Psoas muscle (tissue), 8 donors: ENCODE results near the gene PAM16. TPM values are rescaled to one million over a fixed set of nuclear protein-coding genes. Genes with fewer than 3 reads are reported as not detected.
A peak's percentile ranks its signal among the peaks of the same experiment; 100 is the strongest.
"Not testable (repeated sequence)": the region's sequence is repeated elsewhere in the genome, so short reads cannot be mapped to it uniquely, and the experiment has no call there.

Experiments used
- ATAC-seq, 4 donors: fragments of 200-7000 bp; cut with Tn5 transposase; one replicate each; pipeline ENCODE4 v1.9.1; 2020; ENCODE audit warnings: moderate library complexity in 3 of 4, mild to moderate bottlenecking in 2 of 4
- DNase-seq, 2 donors: peaks; one replicate each; pipeline ENCODE4 v3.0.0-alpha.2; 2020
- H3K27ac ChIP-seq: fragments of 200-600 bp; one replicate; pipeline ENCODE4 v1.8.0; 2022
- H3K27me3 ChIP-seq, 3 donors: fragments of 200-600 bp in 1 of 3; one replicate each; pipeline versions ENCODE4 v1.6.1 to v1.8.0; 2013 to 2022; ENCODE audit warnings: low read length in 2 of 3, mild to moderate bottlenecking in 2 of 3, moderate library complexity in 1 of 3; ENCODE audit not compliant: insufficient read depth in 3 of 3
- H3K36me3 ChIP-seq, 2 donors: fragments of 200-600 bp in 1 of 2; one replicate each; pipeline versions ENCODE4 v1.6.1 to v1.8.0; 2013 to 2022; ENCODE audit warnings: low read depth in 1 of 2, mild to moderate bottlenecking in 1 of 2, moderate library complexity in 1 of 2; ENCODE audit not compliant: insufficient read depth in 1 of 2
- H3K4me1 ChIP-seq: fragments of 200-600 bp; one replicate; pipeline ENCODE4 v1.8.0; 2022
- H3K4me3 ChIP-seq: fragments of 200-600 bp; one replicate; pipeline ENCODE4 v1.8.0; 2022; ENCODE audit warnings: mild to moderate bottlenecking
- H3K9me3 ChIP-seq: fragments of 200-600 bp; one replicate; pipeline ENCODE4 v1.8.0; 2022
- WGBS, 3 donors: extraction: QIAGEN DNeasy Blood & Tissue Kit; methylation state at CpG; one replicate each; pipeline versions ENCODE4 v1.1.6 to v1.1.7; 2013; 5-methylcytosine and 5-hydroxymethylcytosine counted together
- intact Hi-C, 2 donors: fragments of 100-400 bp; cut with DNase I; formaldehyde crosslinking; loops; one replicate each; pipeline versions ENCODE4 v1.11.0 to v1.14.2; 2022
- polyA plus RNA-seq, 3 donors: library from polyadenylated mRNA; stranded (reverse); fragments of 200-250 nt; gene quantifications; one replicate each; pipeline ENCODE4 v1.2.3, GENCODE V29; 2013
- total RNA-seq, 4 donors: library from RNA; stranded (reverse); fragmentation: NEBNext Ultra II Directional in 2 of 4; extraction: Animal tissue kit (Norgen Biotek cat#: 25700) in 2 of 4; gene quantifications; one replicate each; pipeline versions ENCODE4 v1.2.1 to v1.2.4, GENCODE V29; 2021 to 2023
- TF ChIP-seq, protein P1 (sequence below): fragments of 200-600 bp; IDR thresholded peaks from one replicate; pipeline ENCODE4 v1.8.0; 2022; ENCODE audit warnings: antibody characterized with exemption
- donor health status: healthy with polysubstance abuse.
- donor health status: DM: no; HTN: no; CAD: no; lungs with moderate emphysema.
- donor health status: Bipolar disorder and iron deficiency.
- donor health status: healthy.
- donor health status: DM: yes; HTN: yes; CAD: no.
- donor health status: DM: no; HTN: no; CAD: no.
- donor health status: DM: no; HTN: no; CAD: no.
- donor health status: DM: yes; HTN: yes; CAD: no.

PAM16 gene
- total and polyA plus RNA-seq, 7 donors, result 60.5 to 163 (median 84.2) TPM

DNA sequence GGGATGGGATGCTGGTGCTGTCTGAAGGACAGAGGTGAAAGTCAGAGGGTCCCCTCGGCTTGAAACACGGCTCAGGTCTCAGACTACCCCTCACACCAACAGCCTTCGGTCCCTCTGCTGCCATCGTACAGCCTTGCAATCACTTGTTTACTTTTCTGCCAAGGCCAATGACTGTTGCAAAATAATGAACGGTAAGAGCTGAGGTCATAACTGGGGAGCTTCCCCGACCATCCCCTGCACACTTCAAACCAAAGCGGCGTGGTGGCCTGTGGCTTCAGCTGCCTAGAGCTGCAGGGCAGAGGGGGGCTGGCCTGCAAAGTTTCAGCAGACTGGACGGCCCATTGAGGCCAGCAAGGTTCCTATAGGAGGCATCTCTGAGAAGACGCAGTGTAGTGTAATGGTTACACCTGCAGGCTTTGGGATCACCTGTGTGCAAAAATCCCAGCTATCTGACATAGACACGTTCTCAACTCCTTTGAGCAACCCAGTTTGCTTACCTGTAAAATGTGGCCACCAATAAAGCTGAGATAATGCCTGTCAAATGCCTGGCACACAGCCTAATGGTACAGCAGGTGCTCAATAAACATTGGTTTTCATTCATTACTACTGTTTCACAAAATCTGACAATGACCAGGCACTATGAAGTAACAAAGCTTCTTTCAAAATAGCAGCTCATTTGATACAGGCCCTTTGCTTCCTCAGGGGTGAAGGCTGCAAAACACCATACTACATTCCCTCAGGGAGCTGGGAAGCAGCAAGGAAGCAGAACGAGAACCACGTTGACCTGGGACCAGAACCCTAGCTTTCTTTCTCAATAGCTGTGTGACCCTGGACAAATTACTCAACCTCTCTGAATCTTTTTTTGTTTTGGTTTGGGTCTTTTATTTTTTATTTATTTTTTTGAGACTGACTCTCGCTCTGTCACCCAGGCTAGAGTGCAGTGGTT, 5.0 kb downstream of the PAM16 start:
- peak; percentile 11 to 21 (median 18) for ATAC-seq
- H3K9me3 ChIP-seq, result no peaks in the 10 kb centered on the region
- 69 to 81% (median 70%) methylated on average over 14 of the region's 14 CpGs for WGBS, 3 donors
- no peak for DNase-seq
- no peaks in the 10 kb centered on the region for H3K27me3 ChIP-seq
- peaks cover 47% of the 10 kb centered on the region for H3K4me1 ChIP-seq
- peak overlapping the region; percentile 48 for H3K27ac ChIP-seq
- peaks cover 0 to 5% of the 10 kb centered on the region in 2 donors for H3K36me3 ChIP-seq
- TF ChIP-seq, protein P1, sequence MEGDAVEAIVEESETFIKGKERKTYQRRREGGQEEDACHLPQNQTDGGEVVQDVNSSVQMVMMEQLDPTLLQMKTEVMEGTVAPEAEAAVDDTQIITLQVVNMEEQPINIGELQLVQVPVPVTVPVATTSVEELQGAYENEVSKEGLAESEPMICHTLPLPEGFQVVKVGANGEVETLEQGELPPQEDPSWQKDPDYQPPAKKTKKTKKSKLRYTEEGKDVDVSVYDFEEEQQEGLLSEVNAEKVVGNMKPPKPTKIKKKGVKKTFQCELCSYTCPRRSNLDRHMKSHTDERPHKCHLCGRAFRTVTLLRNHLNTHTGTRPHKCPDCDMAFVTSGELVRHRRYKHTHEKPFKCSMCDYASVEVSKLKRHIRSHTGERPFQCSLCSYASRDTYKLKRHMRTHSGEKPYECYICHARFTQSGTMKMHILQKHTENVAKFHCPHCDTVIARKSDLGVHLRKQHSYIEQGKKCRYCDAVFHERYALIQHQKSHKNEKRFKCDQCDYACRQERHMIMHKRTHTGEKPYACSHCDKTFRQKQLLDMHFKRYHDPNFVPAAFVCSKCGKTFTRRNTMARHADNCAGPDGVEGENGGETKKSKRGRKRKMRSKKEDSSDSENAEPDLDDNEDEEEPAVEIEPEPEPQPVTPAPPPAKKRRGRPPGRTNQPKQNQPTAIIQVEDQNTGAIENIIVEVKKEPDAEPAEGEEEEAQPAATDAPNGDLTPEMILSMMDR, result no peak
- intact Hi-C loops, result no loop called here
- H3K4me3 ChIP-seq, result no peak overlapping the region

DNA sequence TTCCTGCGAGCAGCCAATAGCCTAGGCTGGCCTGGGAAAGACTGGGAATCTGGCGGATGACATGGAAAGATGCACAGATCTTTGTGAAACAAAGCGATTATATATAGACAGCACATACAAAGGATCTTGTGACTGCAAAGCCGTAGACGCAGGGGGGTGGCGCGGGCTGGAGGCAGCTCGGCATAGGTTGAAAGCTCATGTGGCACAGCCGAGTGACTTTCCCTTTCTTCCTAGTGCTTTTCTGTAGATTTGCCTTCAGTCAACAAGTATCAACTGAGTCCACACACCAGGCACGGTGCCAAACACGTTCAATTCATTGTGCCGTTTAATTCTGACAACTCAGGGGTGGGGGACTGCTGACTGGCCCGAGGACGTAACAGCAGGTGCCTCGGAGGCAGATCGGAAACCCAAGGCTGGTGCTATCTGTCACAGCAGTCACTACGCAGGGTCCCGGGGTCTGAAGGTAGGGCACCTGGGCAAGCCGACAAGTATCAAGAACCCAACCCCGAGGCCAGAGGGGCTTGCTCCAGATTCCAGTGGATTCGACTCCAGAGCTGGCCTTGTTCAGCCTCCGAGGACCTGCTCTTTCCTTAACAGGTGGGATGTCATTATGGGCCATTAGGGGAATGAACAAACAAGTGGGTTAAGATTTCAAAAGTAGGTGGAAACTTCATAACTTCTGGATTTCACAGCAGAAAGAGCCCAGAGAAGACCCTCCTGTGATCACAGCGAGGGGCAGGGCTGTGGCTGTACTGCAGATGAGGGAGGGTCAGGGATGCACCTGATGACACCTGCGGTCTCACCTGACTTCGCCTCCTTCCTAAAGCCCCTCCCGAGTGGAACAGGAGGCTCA, 5.9 kb downstream of the PAM16 start:
- H3K4me1 ChIP-seq, result peaks cover 44% of the 10 kb centered on the region
- TF ChIP-seq, protein P1, result no peak
- H3K4me3 ChIP-seq, result no peak overlapping the region
- intact Hi-C loops, result no loop called here
- ATAC-seq (peak in 1 of 4 donors; percentile 14), DNase-seq (no peak)
- no peaks in the 10 kb centered on the region for H3K9me3 ChIP-seq
- H3K27me3 ChIP-seq, result no peaks in the 10 kb centered on the region
- WGBS, 3 donors, result 74 to 85% (median 79%) methylated on average over 26 of the region's 26 CpGs
- peak overlapping the region; percentile 48 for H3K27ac ChIP-seq
- H3K36me3 ChIP-seq, result peaks cover 2 to 13% of the 10 kb centered on the region in 2 donors

DNA sequence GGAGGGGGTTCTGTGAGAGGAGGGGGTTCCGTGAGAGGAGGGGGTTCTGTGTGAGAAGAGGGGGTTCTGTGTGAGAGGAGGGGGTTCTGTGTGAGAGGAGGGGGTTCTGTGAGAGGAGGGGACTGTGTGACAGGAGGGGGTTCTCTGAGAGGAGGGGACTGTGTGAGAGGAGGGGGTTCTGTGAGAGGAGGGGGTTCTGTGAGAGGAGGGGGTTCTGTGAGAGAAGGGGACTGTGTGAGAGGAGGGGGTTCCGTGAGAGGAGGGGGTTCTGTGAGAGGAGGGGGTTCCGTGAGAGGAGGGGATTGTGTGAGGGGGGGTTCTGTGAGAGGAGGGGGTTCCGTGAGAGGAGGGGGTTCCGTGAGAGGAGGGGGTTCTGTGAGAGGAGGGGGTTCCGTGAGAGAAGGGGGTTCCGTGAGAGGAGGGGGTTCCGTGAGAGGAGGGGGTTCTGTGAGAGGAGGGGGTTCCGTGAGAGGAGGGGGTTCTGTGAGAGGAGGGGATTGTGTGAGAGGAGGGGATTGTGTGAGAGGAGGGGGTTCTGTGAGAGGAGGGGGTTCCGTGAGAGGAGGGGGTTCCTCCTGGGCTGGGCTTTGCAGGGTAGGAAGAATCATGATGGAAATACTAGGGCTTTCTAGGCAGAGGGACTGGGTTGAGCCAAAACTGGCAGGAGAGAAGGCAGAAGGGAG, 6.7 kb downstream of the PAM16 start:
- intact Hi-C loops, ATAC-seq: not testable (repeated sequence)
- 49 to 56% (median 50%) methylated on average over 8 to 9 of the region's 10 CpGs for WGBS, 3 donors

DNA sequence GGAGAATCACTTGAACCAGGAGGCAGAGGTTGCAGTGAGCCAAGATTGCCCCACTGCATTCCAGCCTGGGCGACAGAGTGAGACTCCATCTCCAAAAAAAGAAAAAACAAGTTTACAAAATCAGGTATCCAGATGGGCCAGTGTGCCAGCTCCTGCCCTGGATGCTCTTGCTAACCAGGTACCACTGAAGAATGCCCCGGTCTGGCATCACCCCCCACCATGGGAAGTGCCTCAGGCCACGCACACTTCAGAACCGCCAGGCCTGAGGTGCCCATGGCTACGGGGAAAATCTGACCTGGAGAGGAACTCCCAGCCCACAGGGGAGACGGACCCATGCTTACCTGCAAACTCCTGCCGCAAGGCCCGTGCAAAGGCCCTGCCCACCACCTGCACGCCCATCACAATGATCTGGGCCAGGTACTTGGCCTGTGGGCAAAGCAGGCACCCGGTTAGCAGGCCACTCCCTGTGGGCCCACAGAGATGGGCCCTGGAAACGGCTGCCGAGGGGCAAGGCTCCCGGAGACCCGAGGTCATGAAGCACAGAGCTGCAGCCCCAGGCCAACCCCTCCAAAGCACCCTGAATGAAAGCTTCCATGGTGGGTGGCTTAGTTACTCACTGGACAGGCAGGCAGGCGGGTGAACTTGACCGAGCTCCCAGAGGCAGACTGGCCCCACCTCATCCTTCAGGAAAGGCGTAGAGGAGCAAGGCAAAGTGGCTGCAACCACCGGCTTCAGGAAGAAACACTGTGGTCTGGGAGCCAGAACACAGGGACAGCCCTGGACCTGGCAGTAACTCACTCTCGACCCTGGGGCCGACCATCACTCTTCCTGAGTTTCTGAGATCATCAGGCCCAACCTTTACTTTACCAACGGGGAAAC, 8.0 kb downstream of the PAM16 start:
- no peak overlapping the region for H3K4me3 ChIP-seq
- DNase-seq, result no peak
- TF ChIP-seq, protein P1, result no peak
- peaks cover 5 to 18% of the 10 kb centered on the region in 2 donors for H3K36me3 ChIP-seq
- no peak overlapping the region for H3K27ac ChIP-seq
- peaks cover 36% of the 10 kb centered on the region for H3K4me1 ChIP-seq
- no peak for ATAC-seq
- intact Hi-C loops, result no loop called here
- H3K9me3 ChIP-seq, result no peaks in the 10 kb centered on the region
- WGBS, 3 donors, result 87 to 90% (median 89%) methylated on average over 20 to 21 of the region's 21 CpGs
- H3K27me3 ChIP-seq, result no peaks in the 10 kb centered on the region

More for the DNA sequence above, 6.7 kb downstream of the PAM16 start:
- DNase-seq, H3K4me3 ChIP-seq, H3K27me3 ChIP-seq, H3K9me3 ChIP-seq: not testable (repeated sequence)
- peaks cover 37% of the 10 kb centered on the region for H3K4me1 ChIP-seq
- peaks cover 5 to 13% of the 10 kb centered on the region in 2 donors for H3K36me3 ChIP-seq
- peak overlapping the region; percentile 48 for H3K27ac ChIP-seq
